Lung (tissue), 12 donors: ENCODE results near the gene STXBP5. TPM values are rescaled to one million over a fixed set of nuclear protein-coding genes. Genes with fewer than 3 reads are reported as not detected.

Source experiments
- ATAC-seq: fragments of 200-7000 bp; cut with Tn5 transposase; one replicate; pipeline ENCODE4 v1.9.1; 2020; ENCODE audit warnings: moderate number of reproducible peaks; ENCODE audit not compliant: insufficient read depth, low FRiP score
- DNase-seq, 3 donors: peaks; one replicate each; pipeline ENCODE4 v3.0.0-alpha.2; 2013 to 2017
- H3K27ac ChIP-seq, 2 donors: one replicate each; pipeline ENCODE4 v1.5.1; 2013; ENCODE audit warnings: mild to moderate bottlenecking in 2 of 2, moderate library complexity in 2 of 2, control low read depth in 1 of 2, inconsistent platforms in 1 of 2, low read depth in 1 of 2, low read length in 1 of 2
- H3K27me3 ChIP-seq, 3 donors: one replicate each; pipeline ENCODE4 v1.5.1; 2013; ENCODE audit warnings: low read length in 2 of 3; ENCODE audit not compliant: control insufficient read depth in 3 of 3, insufficient read depth in 3 of 3
- H3K36me3 ChIP-seq, 4 donors: one replicate each; pipeline ENCODE4 v1.5.1; 2013; ENCODE audit warnings: low read length in 4 of 4, mild to moderate bottlenecking in 1 of 4, moderate library complexity in 1 of 4; ENCODE audit not compliant: control insufficient read depth in 4 of 4, insufficient read depth in 4 of 4
- H3K4me1 ChIP-seq, 5 donors: one replicate each; pipeline ENCODE4 v1.5.1; 2013; ENCODE audit warnings: low read length in 5 of 5, mild to moderate bottlenecking in 2 of 5, moderate library complexity in 1 of 5; ENCODE audit not compliant: control insufficient read depth in 5 of 5, insufficient read depth in 5 of 5
- H3K4me3 ChIP-seq: one replicate; pipeline ENCODE4 v1.5.1; 2013; ENCODE audit warnings: mild to moderate bottlenecking, control low read depth, moderate library complexity
- H3K9ac ChIP-seq, 2 donors: one replicate each; pipeline ENCODE4 v1.5.1; 2013; ENCODE audit warnings: low read length in 2 of 2, control low read depth in 1 of 2; ENCODE audit not compliant: insufficient read depth in 1 of 2
- H3K9me3 ChIP-seq, 4 donors: one replicate each; pipeline ENCODE4 v1.5.1; 2013; ENCODE audit warnings: low read length in 3 of 4, mild to moderate bottlenecking in 1 of 4, moderate library complexity in 1 of 4; ENCODE audit not compliant: control insufficient read depth in 4 of 4, insufficient read depth in 3 of 4
- WGBS, 2 donors: extraction: QIAGEN DNeasy Blood & Tissue Kit; methylation state at CpG; one replicate each; pipeline ENCODE4 v1.1.7; 2013; 5-methylcytosine and 5-hydroxymethylcytosine counted together
- polyA plus RNA-seq, 2 donors: library from polyadenylated mRNA; stranded (reverse); fragments of 200-250 nt; gene quantifications; one replicate each; pipeline ENCODE4 v1.2.1, GENCODE V29; 2013
- total RNA-seq, 2 donors: library from RNA; depleted of rRNA in 1 of 2; stranded (reverse); fragments of >200 nt in 1 of 2; gene quantifications; one replicate each; pipeline ENCODE4 v1.2.1, GENCODE V29; 2014 to 2021
- TF ChIP-seq, protein P1 (sequence below): IDR thresholded peaks from 2 replicates; pipeline ENCODE4 v1.5.1; 2012; ENCODE audit warnings: mild to moderate bottlenecking; ENCODE audit errors: control extremely low read depth, extremely low read depth
- donor health status: control.
- donor health status: control.
- donor health status: Bipolar disorder and iron deficiency.
- donor health status: healthy.
- donor health status: DM: yes; HTN: yes; CAD: no.

The STXBP5 gene
- total and polyA plus RNA-seq, 4 donors = 6.2 to 29.0 (median 12.9) TPM

- no peak for ATAC-seq
- WGBS, 2 donors = 97 to 98% methylated on average over 4 of the region's 4 CpGs
- Histone ChIP-seq H3K4me3 (no peak overlapping the region), H3K27me3 (no peaks in the 10 kb centered on the region), H3K9me3 (no peaks in the 10 kb centered on the region), H3K4me1 (no peaks in the 10 kb centered on the region), H3K27ac (no peak overlapping the region), H3K36me3 (peaks cover 0 to 2% (median 0%) of the 10 kb centered on the region in 4 donors), H3K9ac (no peak overlapping the region)
- DNase-seq = no peak
- TF ChIP-seq, protein P1, sequence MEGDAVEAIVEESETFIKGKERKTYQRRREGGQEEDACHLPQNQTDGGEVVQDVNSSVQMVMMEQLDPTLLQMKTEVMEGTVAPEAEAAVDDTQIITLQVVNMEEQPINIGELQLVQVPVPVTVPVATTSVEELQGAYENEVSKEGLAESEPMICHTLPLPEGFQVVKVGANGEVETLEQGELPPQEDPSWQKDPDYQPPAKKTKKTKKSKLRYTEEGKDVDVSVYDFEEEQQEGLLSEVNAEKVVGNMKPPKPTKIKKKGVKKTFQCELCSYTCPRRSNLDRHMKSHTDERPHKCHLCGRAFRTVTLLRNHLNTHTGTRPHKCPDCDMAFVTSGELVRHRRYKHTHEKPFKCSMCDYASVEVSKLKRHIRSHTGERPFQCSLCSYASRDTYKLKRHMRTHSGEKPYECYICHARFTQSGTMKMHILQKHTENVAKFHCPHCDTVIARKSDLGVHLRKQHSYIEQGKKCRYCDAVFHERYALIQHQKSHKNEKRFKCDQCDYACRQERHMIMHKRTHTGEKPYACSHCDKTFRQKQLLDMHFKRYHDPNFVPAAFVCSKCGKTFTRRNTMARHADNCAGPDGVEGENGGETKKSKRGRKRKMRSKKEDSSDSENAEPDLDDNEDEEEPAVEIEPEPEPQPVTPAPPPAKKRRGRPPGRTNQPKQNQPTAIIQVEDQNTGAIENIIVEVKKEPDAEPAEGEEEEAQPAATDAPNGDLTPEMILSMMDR = no peak
Measured at GRCh38 chr6:147211831-147212230, 7.6 kb downstream of the STXBP5 start.

GRCh38 chr6:147212622-147213021 lies 8.4 kb downstream of the STXBP5 start:
- WGBS, 2 donors = 93 to 97% methylated on average over 1 of the region's 1 CpG
- DNase-seq (no peak), ATAC-seq (no peak)
- Histone ChIP-seq H3K9ac (no peak overlapping the region), H3K36me3 (peaks cover 0 to 2% (median 0%) of the 10 kb centered on the region in 4 donors), H3K27ac (no peak overlapping the region), H3K27me3 (no peaks in the 10 kb centered on the region), H3K4me1 (no peaks in the 10 kb centered on the region), H3K4me3 (no peak overlapping the region), H3K9me3 (no peaks in the 10 kb centered on the region)
- TF ChIP-seq, protein P1 = no peak

DNA sequence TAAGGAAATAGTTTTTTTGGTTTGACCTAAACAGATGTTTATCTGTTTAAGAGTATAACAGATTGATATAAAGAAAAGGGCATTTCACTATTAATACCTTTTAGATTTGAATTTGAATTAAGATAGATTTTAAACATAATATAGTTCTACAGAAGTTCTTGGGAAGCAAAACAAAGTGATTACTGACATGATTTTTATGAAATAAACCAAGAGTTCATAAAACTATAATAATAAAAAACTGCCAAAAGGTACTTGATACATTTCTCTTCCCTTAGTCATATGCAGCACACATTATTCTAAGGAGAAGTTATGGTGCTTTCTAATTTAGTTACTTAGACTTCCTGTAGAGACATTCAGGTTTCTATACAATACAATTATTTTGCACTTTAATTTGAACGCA lies 9.6 kb downstream of the STXBP5 start:
- 0 to 55% methylated on average over 1 of the region's 1 CpG for WGBS, 2 donors
- no peak overlapping the region for H3K9ac ChIP-seq
- H3K4me3 ChIP-seq = no peak overlapping the region
- TF ChIP-seq, protein P1 = no peak
- no peak overlapping the region for H3K27ac ChIP-seq
- peaks cover 0 to 4% (median under 1%) of the 10 kb centered on the region in 4 donors for H3K36me3 ChIP-seq
- H3K27me3 ChIP-seq = no peaks in the 10 kb centered on the region
- H3K9me3 ChIP-seq = no peaks in the 10 kb centered on the region
- ATAC-seq (no peak), DNase-seq (no peak)
- no peaks in the 10 kb centered on the region for H3K4me1 ChIP-seq
